DOHH2 (cell line): ENCODE results near the gene CST6.

Experiments
- H3F3A ChIP-seq: fragments of 200-600 bp; sonication (generic), shearing (Covaris generic); 2 replicates; pipeline ENCODE4 v1.6.0; 2016; ENCODE audit warnings: antibody characterized with exemption, mild to moderate bottlenecking; ENCODE audit not compliant: control insufficient read depth, insufficient read depth
- H3K27ac ChIP-seq: fragments of 200-600 bp; sonication (generic); 2 replicates; pipeline ENCODE4 v1.5.1; 2014; ENCODE audit warnings: low read depth, mild to moderate bottlenecking, low read length, moderate library complexity
- H3K27me3 ChIP-seq: fragments of 200-600 bp; sonication (generic); 2 replicates; pipeline ENCODE4 v1.6.1; 2014; ENCODE audit warnings: mild to moderate bottlenecking, low read length, mixed read lengths; ENCODE audit not compliant: control insufficient read depth
- H3K36me3 ChIP-seq: fragments of 200-600 bp; sonication (generic); 2 replicates; pipeline ENCODE4 v1.6.1; 2014; ENCODE audit warnings: mild to moderate bottlenecking, low read length, moderate library complexity, mixed read lengths; ENCODE audit not compliant: control insufficient read depth
- H3K4me1 ChIP-seq: fragments of 200-600 bp; sonication (generic); 2 replicates; pipeline ENCODE4 v1.6.1; 2014; ENCODE audit warnings: mild to moderate bottlenecking, low read length, mixed read lengths; ENCODE audit not compliant: control insufficient read depth
- H3K4me2 ChIP-seq: fragments of 200-600 bp; sonication (generic); 2 replicates; pipeline ENCODE4 v1.6.0; 2014; ENCODE audit warnings: mild to moderate bottlenecking, low read length, moderate library complexity
- H3K4me3 ChIP-seq: fragments of 200-600 bp; sonication (generic); 2 replicates; pipeline ENCODE4 v1.5.1; 2014; ENCODE audit warnings: mild to moderate bottlenecking, low read length, mixed read lengths
- H3K79me2 ChIP-seq: fragments of 200-600 bp; sonication (generic); 2 replicates; pipeline ENCODE4 v1.6.1; 2014; ENCODE audit warnings: mild to moderate bottlenecking, low read length, mixed read lengths; ENCODE audit not compliant: control insufficient read depth
- H3K9me2 ChIP-seq: fragments of 200-600 bp; sonication (generic); replicated peaks from 2 replicates; pipeline ENCODE4 v1.6.1; 2014; ENCODE audit warnings: mild to moderate bottlenecking, low read length, mixed read lengths; ENCODE audit not compliant: control insufficient read depth
- H3K9me3 ChIP-seq: fragments of 200-600 bp; sonication (generic); 2 replicates; pipeline ENCODE4 v1.6.1; 2014; ENCODE audit warnings: antibody characterized with exemption, low read length, mixed read lengths; ENCODE audit not compliant: control insufficient read depth, insufficient read depth
- H4K20me1 ChIP-seq: fragments of 200-600 bp; sonication (generic); 2 replicates; pipeline ENCODE4 v1.6.0; 2014; ENCODE audit warnings: low read depth, mild to moderate bottlenecking, antibody characterized with exemption, low read length, moderate library complexity; ENCODE audit not compliant: control insufficient read depth, insufficient read depth
- CTCF ChIP-seq: fragments of 200-600 bp; sonication (generic); IDR thresholded peaks from one replicate; pipeline ENCODE4 v1.5.1; 2014; ENCODE audit warnings: antibody characterized with exemption, mild to moderate bottlenecking, low read depth, low read length; ENCODE audit not compliant: poor library complexity, severe bottlenecking
- EZH2phosphoT487 ChIP-seq: fragments of 200-600 bp; sonication (generic); IDR thresholded peaks from 2 replicates; pipeline ENCODE4 v1.6.1; 2017; ENCODE audit warnings: borderline replicate concordance, mild to moderate bottlenecking, antibody characterized with exemption, low read length, moderate library complexity, mixed read lengths

The CST6 gene

GRCh38 chr11:65965986-65966762, 45.6 kb upstream of the CST6 start:
- Histone ChIP-seq H3K4me1 (peaks cover 11% of the 10 kb centered on the region), H3K4me2 (no peak overlapping the region), H3F3A (no peaks in the 10 kb centered on the region), H3K27me3 (no peaks in the 10 kb centered on the region), H3K9me2 (no peaks in the 10 kb centered on the region), H3K4me3 (no peak overlapping the region), H3K79me2 (peaks cover 35% of the 10 kb centered on the region), H3K36me3 (peaks cover 70% of the 10 kb centered on the region), H3K9me3 (no peaks in the 10 kb centered on the region), H3K27ac (no peak overlapping the region), H4K20me1 (peaks cover 12% of the 10 kb centered on the region; the same call in 1 of the 2 replicates)
- TF ChIP-seq EZH2phosphoT487, result no peak
- no peak for TF ChIP-seq CTCF

- Histone ChIP-seq H3K4me1 (peaks cover 9% of the 10 kb centered on the region), H3K79me2 (peaks cover 26% of the 10 kb centered on the region), H3F3A (no peaks in the 10 kb centered on the region), H4K20me1 (peaks cover 9% of the 10 kb centered on the region; the same call in 1 of the 2 replicates), H3K36me3 (peaks cover 74% of the 10 kb centered on the region), H3K27me3 (no peaks in the 10 kb centered on the region), H3K9me2 (no peaks in the 10 kb centered on the region), H3K27ac (no peak overlapping the region), H3K4me2 (no peak overlapping the region), H3K4me3 (no peak overlapping the region), H3K9me3 (no peaks in the 10 kb centered on the region)
- TF ChIP-seq EZH2phosphoT487 (no peak), CTCF (no peak)
Measured at GRCh38 chr11:65967329-65967934, 44.4 kb upstream of the CST6 start.

GRCh38 chr11:65968600-65969482, 43.0 kb upstream of the CST6 start:
- Histone ChIP-seq H3K4me3 (no peak overlapping the region), H3K4me2 (no peak overlapping the region), H3K79me2 (peaks cover 11% of the 10 kb centered on the region), H3K9me3 (no peaks in the 10 kb centered on the region), H3K27me3 (no peaks in the 10 kb centered on the region), H3K36me3 (peaks cover 77% of the 10 kb centered on the region), H3K4me1 (no peaks in the 10 kb centered on the region), H4K20me1 (no peaks in the 10 kb centered on the region), H3K27ac (no peak overlapping the region), H3F3A (no peaks in the 10 kb centered on the region), H3K9me2 (no peaks in the 10 kb centered on the region)
- TF ChIP-seq CTCF (no peak), EZH2phosphoT487 (no peak)
